Stimulated activated CD4-positive, alpha-beta T cell treated with anti-CD3 and anti-CD28 coated beads, Interleukin-2, amount 100 ng/mL, for 48 hours (primary cell): ENCODE measurements around the gene USH1C.

ENCODE experiments used
- DNase-seq, 2 donors: peaks; one replicate each; pipeline ENCODE4 v3.0.0-alpha.2; 2020

USH1C gene

GRCh38 chr11:17496406-17496805 is 47.8 kb downstream of the USH1C start:
- no peak for DNase-seq

- no peak for DNase-seq
Observed at GRCh38 chr11:17494019-17494418, 50.2 kb downstream of the USH1C start.

GRCh38 chr11:17490938-17491337 is 53.3 kb downstream of the USH1C start:
- DNase-seq, result no peak

GRCh38 chr11:17490232-17490631 is 54.0 kb downstream of the USH1C start:
- no peak for DNase-seq

- DNase-seq, result no peak
Observed at GRCh38 chr11:17489751-17490150, 54.5 kb downstream of the USH1C start.

- no peak for DNase-seq
Observed at GRCh38 chr11:17488563-17488962, 55.7 kb downstream of the USH1C start.

- DNase-seq, result no peak
Observed at GRCh38 chr11:17486646-17487045, 57.6 kb downstream of the USH1C start.

GRCh38 chr11:17483505-17483904 is 60.7 kb downstream of the USH1C start:
- DNase-seq, result no peak

- no peak for DNase-seq
Observed at GRCh38 chr11:17481905-17482304, 62.3 kb downstream of the USH1C start.

GRCh38 chr11:17479284-17480214 is 64.7 kb downstream of the USH1C start:
- DNase-seq, result no peak

- no peak for DNase-seq
Observed at GRCh38 chr11:17478070-17478469, 66.1 kb downstream of the USH1C start.

- DNase-seq, result no peak
Observed at GRCh38 chr11:17477361-17477760, 66.9 kb downstream of the USH1C start.

- no peak for DNase-seq
Observed at GRCh38 chr11:17477084-17477333, 67.2 kb downstream of the USH1C start.

GRCh38 chr11:17476317-17477083 is 67.7 kb downstream of the USH1C start, which contains the start of gene ABCC8:
TSS of gene ABCC8 (minus strand) at chr11:17476845. CDS start at chr11:17476776, 69 bp downstream.
- DNase-seq, result no peak

GRCh38 chr11:17475666-17476316 is 68.4 kb downstream of the USH1C start:
- DNase-seq, result no peak

- no peak for DNase-seq
Observed at GRCh38 chr11:17473071-17473744, 71.0 kb downstream of the USH1C start.

- DNase-seq, result no peak
Observed at GRCh38 chr11:17472467-17472866, 71.7 kb downstream of the USH1C start.

- no peak for DNase-seq
Observed at GRCh38 chr11:17471501-17471900, 72.7 kb downstream of the USH1C start.

- no peak for DNase-seq
Observed at GRCh38 chr11:17469998-17470397, 74.2 kb downstream of the USH1C start.

- no peak for DNase-seq
Observed at GRCh38 chr11:17468122-17468521, 76.1 kb downstream of the USH1C start.

GRCh38 chr11:17463546-17464174 is 80.6 kb downstream of the USH1C start:
- no peak for DNase-seq

- no peak for DNase-seq
Observed at GRCh38 chr11:17462940-17463339, 81.3 kb downstream of the USH1C start.

- DNase-seq, result no peak
Observed at GRCh38 chr11:17460406-17460805, 83.8 kb downstream of the USH1C start.
